A549 (cell line): ENCODE measurements around the gene CAVIN3.

ENCODE experiments used
- CTCF ChIP-seq: fragments of >200 bp; sonication (Bioruptor Twin); formaldehyde crosslinking; IDR thresholded peaks from 3 replicates; pipeline ENCODE4 v1.5.1; 2016
- EHMT2 ChIP-seq: fragments of 200-600 bp; sonication (generic); IDR thresholded peaks from 2 replicates; pipeline ENCODE4 v1.6.1; 2016; ENCODE audit warnings: antibody characterized with exemption, low read depth, mild to moderate bottlenecking, moderate library complexity
- EP300 ChIP-seq, 2 experiments: fragments of >200 bp; sonication (Bioruptor Twin); formaldehyde crosslinking; IDR thresholded peaks; 2 replicates in 1 of 2; 3 replicates in 1 of 2; pipeline ENCODE4 v1.6.1; 2016 to 2017
- MYC ChIP-seq: IDR thresholded peaks from 2 replicates; pipeline ENCODE4 v1.6.1; 2012; ENCODE audit warnings: mild to moderate bottlenecking, inconsistent platforms, low read length, improper control_type of control experiment, borderline replicate concordance
- POLR2A ChIP-seq: IDR thresholded peaks from 2 replicates; pipeline ENCODE4 v1.6.1; 2012; ENCODE audit warnings: mild to moderate bottlenecking, low read length
- REST ChIP-seq: fragments of 200-600 bp; sonication (generic); IDR thresholded peaks from 2 replicates; pipeline ENCODE4 v1.6.1; 2016; ENCODE audit warnings: antibody characterized with exemption, mild to moderate bottlenecking, moderate library complexity
- RFX5 ChIP-seq: fragments of 450-650 bp; IDR thresholded peaks from 2 replicates; pipeline ENCODE4 v1.7.1; 2014; ENCODE audit warnings: antibody characterized with exemption, mild to moderate bottlenecking, moderate library complexity
- ZSCAN20 ChIP-seq: fragments of 250-450 bp; sonication (Bioruptor Pico); IDR thresholded peaks from 2 replicates; pipeline ENCODE4 v1.8.0; 2022; ENCODE audit warnings: mild to moderate bottlenecking, moderate library complexity
- TF ChIP-seq, protein P1 (sequence below): fragments of 450-650 bp; IDR thresholded peaks from 2 replicates; pipeline ENCODE4 v1.6.1; 2014; ENCODE audit warnings: antibody characterized with exemption

- TF ChIP-seq CTCF, result no peak
- TF ChIP-seq REST, result no peak
- TF ChIP-seq POLR2A, result no peak
- TF ChIP-seq RFX5, result no peak
- no peak for TF ChIP-seq ZSCAN20 (CRISPR knock-in tag)
- no peak for TF ChIP-seq EHMT2
- no peak for TF ChIP-seq MYC
- no peak for TF ChIP-seq EP300 (IDR thresholded peaks at IDR 0.05)
- TF ChIP-seq, protein P1, sequence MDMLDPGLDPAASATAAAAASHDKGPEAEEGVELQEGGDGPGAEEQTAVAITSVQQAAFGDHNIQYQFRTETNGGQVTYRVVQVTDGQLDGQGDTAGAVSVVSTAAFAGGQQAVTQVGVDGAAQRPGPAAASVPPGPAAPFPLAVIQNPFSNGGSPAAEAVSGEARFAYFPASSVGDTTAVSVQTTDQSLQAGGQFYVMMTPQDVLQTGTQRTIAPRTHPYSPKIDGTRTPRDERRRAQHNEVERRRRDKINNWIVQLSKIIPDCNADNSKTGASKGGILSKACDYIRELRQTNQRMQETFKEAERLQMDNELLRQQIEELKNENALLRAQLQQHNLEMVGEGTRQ, result no peak
Observed at GRCh38 chr11:6350043-6350442, 29.7 kb upstream of the CAVIN3 start.
